Sciatic nerve (tissue), 2 donors: ENCODE measurements around the gene MFSD11. TPM values are rescaled to one million over a fixed set of nuclear protein-coding genes. Genes with fewer than 3 reads are reported as not detected.
"Not testable (repeated sequence)": the region's sequence is repeated elsewhere in the genome, so short reads cannot be mapped to it uniquely, and the experiment has no call there.

ENCODE experiments used
- ATAC-seq: fragments of 200-7000 bp; cut with Tn5 transposase; one replicate; pipeline ENCODE4 v1.9.1; 2020; ENCODE audit warnings: mild to moderate bottlenecking, moderate library complexity
- DNase-seq: peaks from one replicate; pipeline ENCODE4 v3.0.0-alpha.2; 2020; ENCODE audit warnings: low spot score
- intact Hi-C: fragments of 100-400 bp; cut with DNase I; formaldehyde crosslinking; loops from one replicate; pipeline ENCODE4 v1.14.2; 2022
- total RNA-seq: library from RNA; stranded (reverse); fragmentation: NEBNext Ultra II Directional; extraction: Animal tissue kit (Norgen Biotek cat#: 25700); gene quantifications from one replicate; pipeline ENCODE4 v1.2.1, GENCODE V29; 2021
- donor health status: DM: no; HTN: no; CAD: no.
- donor health status: DM: no; HTN: no; CAD: no.

MFSD11 gene
- total RNA-seq, 1 donor from 2014 or later = 30.3 TPM

DNA sequence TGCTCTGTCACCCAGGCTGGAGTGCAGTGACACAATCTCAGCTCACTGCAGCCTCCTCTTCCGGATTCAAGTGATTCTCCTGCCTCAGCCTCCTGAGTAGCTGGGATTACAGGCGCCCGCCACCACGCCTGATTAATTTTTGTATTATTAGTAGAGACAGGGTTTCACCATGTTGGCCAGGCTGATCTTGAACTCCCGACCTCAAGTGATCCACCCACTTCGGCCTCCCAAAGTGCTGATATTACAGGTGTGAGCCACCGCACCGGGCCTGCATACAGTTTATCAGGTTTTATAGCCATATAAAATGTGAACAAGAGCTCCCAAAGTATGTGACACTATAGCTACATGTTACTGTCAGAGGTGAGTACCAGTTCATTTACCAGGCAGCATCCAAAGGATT, 14.9 kb upstream of the MFSD11 start:
- intact Hi-C loops, ATAC-seq, DNase-seq: not testable (repeated sequence)

DNA sequence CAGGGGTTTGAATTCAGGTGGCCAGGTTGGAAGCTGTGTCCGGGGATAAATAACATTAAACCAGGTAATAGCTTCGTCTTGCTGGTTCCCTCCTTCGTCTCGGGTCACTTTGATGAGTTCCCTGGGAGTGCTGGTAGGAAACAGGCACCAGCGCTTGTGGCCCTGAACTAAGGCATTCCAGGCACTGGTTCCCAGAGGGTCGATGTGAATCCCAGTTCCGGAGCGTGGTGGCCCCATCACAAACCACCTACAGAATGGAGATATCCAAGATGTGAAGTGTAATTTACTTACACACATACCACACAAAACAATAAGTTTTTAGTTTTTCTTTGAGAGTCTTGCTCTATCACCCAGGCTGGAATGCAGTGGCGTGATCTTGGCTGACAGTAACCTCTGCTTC, 14.1 kb upstream of the MFSD11 start:
- intact Hi-C loops = no loop called here
- ATAC-seq (no peak), DNase-seq (no peak)

DNA sequence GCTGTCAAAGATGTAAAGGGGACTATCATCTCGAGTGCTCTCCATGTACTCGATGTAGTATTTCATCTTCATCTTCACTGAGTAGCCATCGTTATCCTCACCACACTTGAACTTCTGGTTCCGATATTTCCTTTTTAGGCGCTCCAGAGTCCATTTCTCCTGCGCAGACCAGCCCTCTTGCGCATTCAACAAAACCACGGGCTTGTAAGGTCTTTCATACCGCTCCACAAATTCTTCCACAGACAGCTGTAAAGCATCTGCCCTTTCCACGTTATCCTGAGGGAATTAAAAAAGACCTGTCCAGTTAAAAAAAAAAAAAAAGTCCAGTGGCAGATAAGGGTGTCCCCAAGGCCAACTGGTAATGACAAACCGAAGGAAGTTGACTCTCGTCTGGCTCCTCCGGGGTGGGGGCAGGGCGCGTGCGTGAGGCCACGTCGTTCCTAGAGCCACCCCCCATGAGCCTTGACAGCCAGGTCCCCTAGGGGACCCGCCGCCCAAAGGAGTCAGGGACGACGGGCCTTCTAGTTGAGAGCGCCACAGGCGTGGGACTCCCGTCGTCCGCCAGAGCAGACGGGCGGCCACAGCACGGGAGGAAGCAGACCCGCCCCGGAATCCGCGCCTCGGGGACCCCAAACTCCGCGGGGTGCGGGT, 12.2 kb upstream of the MFSD11 start:
- peak; percentile 85 for DNase-seq
- intact Hi-C loops = no loop called here
- ATAC-seq = peak; percentile 32

DNA sequence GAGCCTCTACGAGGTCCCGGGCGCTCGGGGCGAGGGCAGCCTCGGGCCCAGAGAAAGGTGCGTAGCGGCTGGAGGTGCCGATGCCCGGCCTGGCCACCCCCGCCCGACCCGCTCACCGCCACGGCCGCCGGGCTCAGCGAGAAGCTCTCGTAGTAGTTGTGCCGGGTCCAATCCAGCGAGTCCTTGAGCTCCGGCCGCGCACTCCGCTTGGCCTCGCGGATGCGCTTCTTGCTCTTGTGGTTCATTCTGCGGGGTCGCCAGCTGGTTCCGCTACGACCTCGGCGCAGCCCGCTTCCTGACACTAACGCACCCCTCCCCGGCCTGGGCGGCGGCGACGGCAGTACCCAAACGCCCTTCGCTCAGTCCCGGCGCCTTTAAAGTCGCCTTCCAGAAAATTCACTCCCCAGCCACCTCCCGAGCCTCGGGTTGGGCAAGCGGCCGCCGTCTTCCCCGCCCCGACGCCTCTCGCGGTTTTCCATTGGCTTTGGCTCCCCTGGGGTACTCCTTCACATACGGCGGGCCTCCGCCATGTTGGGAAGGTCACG, 11.6 kb upstream of the MFSD11 start, which contains the start of gene JMJD6:
TSS of gene JMJD6 (minus strand) at position 376 of the 545 bp plus-strand sequence. CDS start at position 245, 131 bp downstream.
- DNase-seq = peak; percentile 97
- intact Hi-C loops = no loop called here
- ATAC-seq = peak; percentile 97

DNA sequence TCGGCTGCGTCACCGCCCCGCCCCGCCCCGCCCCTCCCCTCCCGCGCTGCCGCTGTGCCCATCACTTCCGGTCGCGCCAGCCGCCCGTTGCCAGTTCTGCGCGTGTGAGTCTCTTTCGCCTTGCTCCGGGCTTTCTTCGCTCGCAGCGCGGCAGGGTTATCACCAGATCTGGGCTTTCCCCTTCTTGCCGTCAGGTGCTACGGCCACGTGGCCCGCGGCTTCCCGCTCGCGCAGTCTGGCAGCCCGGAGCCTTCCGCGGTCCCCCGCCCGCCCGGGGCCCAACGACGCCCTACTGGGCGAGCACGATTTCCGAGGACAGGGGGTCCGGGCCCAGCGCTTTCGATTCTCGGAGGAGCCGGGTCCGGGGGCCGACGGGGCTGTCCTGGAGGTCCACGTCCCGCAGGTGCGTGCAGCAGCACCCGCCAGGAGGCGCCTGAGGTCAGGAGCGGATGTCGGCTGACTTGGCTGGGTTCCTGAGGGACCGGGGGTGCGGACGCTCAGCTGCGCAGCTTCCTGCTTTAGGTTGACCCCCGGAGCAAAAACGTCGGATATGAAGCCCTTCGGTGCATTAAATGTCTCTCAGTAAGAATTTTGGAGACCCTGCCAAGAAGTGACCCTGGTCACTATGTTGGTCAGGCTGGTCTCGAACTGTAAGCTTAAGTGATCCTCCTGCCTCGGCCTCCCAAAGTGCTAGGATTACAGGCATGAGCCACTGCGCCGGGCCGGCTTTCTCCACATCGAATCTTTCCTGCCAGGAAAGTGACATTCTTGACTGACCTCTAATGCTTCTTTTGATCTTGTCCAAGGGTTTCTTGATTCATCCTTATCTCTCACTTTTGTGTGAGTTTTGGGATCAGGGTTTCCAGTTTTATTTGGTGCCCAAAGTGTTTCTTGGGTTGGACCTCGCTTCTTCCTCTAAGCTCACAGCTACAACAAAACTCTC, 10.9 kb upstream of the MFSD11 start, which contains the start of gene METTL23:
TSS of gene METTL23 (plus strand) at position 64 of the 943 bp plus-strand sequence. CDS start 2,872 bp downstream, outside the sequence.
- ATAC-seq = peak; percentile 75

DNA sequence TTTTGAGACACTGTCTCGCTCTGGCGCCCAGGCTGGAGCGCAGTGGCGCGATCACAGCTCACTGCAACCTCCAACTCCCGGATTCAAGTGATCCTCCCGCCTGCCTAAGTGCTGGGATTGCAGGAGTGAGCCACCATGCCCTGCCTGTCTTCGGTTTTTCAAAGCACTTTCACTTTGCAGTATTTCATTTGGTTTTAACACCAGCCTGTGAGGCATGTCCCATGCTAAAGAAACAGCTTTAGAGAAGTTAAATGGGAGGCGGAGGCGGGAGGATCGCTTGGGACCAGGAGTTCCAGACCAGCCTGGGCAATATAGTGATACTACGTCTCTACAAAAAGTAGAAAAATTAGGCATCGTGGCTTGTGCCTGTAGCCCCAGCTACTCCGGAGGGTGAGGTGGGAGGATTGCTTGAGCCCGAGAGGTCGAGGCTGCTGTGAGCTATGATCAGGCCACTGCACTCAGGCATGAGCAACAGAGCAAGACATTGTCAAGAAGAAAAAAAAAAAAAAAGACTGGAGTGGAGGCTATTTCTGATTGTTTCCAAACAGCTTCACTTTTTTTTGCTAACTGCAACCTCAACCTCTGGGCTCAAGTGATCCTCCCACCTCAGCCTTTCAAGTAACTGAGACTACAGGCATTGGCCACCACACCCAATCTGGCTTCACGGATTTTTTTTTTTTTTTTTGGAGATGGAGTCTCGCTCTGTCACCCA, 10.0 kb upstream of the MFSD11 start:
- intact Hi-C loops = no loop called here
- ATAC-seq (no peak), DNase-seq (no peak)

More for the DNA sequence above, 10.9 kb upstream of the MFSD11 start, which contains the start of gene METTL23:
- DNase-seq = peak; percentile 93
- intact Hi-C loops = no loop called here

DNA sequence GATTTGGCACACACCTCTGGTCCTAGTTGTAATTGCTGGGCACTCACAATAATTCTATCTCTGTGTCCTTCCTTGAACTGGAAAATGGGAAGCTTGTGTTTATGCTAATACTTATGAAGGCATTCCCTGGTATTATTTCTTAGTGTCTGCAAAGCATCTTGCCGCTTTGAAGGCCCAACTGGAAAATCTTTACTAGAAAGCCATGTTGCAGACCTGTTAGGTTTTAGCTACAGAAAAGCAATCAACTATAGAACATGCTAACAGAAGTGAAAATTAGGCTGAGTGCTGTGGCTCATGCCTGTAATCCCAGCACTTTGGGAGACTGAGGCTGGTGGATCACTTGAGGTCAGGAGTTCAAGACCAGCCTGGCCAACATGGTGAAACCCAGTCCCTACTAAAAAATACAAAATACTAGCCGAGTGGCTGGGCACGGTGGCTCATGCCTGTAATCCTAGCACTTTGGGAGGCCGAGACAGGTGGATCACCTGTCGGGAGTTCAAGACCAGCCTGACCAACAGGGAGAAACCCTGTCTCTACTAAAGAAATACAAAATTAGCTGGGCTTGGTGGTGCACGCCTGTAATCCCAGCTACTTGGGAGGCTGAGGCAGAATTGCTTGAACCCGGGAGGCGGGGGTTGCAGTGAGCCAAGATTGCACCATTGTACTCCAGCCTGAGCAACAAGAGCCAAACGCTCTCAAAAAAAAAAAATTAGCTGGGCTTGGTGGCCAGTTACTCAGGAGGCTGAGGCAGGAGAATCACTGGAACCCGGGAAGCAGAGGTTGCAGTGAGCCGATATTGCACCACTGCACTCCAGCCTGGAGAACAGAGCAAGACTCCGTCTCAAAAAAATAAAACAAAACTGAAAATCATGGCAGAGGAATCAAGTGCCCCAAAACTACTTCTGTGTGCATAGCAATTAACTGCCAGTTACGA, 5.9 kb upstream of the MFSD11 start:
- intact Hi-C loops, DNase-seq, ATAC-seq: not testable (repeated sequence)

DNA sequence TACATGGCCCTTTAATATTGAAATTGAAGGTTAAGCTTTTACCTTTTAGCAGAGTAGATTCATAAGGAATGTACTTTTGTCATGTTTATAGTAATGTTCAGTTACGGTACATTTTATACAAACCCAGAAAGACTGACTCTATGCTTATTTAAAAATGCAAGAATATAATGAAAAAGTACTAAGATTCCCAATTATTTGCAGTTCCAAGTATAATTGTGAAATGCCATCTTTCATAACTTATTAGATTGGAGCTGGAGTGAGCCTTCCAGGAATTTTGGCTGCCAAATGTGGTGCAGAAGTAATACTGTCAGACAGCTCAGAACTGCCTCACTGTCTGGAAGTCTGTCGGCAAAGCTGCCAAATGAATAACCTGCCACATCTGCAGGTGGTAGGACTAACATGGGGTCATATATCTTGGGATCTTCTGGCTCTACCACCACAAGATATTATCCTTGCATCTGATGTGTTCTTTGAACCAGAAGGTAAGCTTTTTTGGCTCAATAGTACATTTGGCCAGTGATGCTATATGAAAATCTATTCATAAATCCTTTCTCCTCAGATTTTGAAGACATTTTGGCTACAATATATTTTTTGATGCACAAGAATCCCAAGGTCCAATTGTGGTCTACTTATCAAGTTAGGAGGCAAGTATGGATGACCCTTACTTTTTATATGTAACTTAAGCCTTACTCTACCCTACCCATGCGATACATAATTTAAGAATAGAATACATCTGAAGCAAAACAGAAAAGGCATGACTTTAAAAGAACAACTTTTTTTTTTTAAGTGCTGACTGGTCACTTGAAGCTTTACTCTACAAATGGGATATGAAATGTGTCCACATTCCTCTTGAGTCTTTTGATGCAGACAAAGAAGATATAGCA, 4.9 kb upstream of the MFSD11 start:
- ATAC-seq (no peak), DNase-seq (no peak)
- intact Hi-C loops = no loop called here

DNA sequence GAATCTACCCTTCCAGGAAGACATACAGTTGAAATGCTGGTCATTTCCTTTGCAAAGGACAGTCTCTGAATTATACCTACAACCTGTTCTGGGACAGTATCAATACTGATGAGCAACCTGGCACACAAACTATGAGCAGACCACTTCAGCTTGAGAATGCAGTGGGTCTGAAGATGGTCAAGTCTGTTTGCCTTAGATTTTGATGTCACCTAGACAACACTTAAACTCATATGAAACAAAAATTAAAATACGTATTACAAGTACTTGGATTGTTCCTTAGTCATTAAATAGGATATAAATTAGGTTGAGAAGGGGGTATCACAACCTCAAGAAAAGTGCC, 4.3 kb upstream of the MFSD11 start:
- ATAC-seq (no peak), DNase-seq (no peak)
- intact Hi-C loops = no loop called here

DNA sequence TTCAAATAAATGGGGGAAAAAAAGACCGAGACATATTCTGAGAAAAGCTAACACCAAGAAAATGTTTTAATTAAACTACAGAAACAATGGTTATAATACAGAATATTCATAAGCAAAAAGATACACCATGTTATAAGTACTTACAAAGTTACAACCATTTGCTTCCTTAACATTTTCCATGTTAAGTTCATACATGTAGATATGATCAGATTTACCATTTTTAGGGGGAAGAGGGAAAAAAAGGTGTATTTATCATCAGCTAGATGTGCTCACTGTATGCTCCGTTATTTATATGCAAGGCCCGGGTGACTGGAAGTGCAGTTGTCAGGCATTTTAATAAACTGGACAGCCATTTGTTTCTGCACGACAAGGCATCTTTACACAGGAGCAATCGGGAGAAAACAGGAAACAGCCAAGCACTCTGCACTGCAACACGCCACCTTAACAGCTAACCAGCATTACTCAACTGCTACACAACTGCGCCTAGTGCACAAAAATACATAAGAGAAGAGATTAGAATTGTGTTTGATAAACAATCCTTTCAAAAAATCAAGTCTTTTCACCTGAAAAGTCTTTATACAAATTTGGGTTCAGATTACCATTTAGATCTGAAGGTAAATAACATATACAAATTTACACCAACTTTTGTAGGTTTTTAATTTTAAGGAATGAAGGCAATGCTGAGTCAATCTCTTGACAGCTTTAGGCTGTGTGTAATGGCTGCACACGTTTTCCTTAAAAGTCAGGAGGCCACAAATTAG, 3.7 kb upstream of the MFSD11 start:
- ATAC-seq (no peak), DNase-seq (no peak)
- intact Hi-C loops = no loop called here

DNA sequence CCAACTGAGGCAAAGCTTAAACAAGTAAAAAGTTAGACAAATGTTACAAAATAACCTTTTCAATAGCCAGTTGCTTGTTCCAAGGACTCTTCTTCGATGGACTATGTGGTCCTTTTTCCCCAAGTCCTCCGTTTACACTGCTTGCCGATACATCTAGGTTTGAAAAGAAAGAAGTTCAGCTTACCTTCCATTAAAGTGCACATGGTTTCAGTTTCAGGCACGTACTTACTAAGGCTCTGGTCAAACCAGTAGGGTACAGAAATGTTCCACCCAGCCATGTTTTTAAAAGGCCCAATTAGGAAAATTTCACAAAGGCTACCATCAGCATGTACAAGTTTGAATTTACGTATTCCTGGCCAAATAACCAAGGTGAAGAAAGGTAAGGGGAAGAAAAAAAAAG, 2.9 kb upstream of the MFSD11 start:
- no peak for DNase-seq
- ATAC-seq = no peak
- intact Hi-C loops = no loop called here

DNA sequence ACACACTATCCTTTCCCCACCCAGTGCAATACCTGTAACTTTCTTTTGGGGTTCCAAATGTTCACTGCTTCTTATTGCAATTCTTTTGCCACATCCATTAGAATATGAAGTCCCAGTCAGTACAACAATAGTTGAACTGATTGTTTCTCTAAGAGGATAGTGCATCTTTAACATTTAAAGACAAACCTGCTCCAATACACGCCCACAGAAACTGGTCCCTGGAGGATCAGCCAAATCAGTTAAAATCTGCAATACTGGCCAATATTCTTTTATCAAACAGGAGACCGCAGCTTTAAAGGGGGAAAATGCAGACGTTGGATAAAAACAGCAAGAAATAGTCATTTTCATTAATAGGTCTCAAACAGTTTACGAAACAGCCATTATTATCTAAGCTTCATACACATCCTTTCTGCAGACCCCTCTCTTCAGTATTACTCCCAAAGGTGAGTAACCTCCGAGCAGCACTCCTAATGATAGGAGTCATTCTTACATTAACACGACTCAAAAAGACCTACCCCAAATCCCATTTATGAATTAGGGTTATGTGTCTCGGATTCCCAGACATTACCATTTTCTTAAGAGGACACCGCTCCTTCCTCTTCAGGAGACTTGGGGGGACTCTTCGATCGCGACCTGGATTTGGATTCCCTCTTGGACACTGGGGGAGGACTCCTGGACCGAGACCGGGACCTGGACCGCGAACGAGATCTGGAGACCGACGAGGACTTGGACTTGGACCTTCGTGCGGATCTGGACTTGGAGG, 2.2 kb upstream of the MFSD11 start:
- no peak for ATAC-seq
- intact Hi-C loops = no loop called here
- no peak for DNase-seq

DNA sequence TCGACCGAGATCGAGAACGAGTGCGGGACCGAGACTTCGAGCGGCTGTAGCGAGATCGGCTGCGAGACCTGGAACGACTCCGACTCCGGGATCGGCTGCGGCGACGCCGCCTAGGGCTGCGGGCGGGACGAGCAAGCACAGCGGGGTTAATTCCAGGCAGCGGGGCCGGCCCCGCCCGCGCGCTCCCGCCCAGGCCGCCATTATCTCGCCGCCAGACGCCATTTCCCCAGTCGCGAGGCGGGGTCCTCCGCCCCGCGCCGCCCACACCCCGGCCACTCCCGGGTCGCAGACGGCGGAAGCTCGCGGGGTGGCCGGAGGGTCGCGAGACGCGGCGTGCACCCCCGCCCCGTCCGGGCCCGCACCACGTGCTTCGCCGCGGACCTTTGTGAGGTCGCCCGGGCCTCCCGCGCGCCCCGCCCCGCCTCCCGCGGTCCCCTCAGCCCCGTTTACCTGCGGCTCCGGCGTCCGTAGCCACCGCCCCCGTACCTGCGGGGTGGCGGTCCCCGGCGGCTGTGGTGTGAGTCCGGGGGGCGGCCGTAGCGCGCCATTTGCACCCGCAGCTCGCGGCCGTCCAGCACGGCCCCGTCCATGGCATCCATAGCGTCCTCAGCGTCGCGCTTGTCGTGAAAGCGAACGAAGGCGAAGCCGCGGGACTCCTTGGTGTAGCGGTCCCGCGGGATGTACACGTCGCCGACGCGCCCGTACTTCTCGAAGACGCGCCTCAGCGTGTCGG, 1.4 kb upstream of the MFSD11 start:
- DNase-seq (peak; percentile 85), ATAC-seq (peak; percentile 21)
- intact Hi-C loops = no loop called here

DNA sequence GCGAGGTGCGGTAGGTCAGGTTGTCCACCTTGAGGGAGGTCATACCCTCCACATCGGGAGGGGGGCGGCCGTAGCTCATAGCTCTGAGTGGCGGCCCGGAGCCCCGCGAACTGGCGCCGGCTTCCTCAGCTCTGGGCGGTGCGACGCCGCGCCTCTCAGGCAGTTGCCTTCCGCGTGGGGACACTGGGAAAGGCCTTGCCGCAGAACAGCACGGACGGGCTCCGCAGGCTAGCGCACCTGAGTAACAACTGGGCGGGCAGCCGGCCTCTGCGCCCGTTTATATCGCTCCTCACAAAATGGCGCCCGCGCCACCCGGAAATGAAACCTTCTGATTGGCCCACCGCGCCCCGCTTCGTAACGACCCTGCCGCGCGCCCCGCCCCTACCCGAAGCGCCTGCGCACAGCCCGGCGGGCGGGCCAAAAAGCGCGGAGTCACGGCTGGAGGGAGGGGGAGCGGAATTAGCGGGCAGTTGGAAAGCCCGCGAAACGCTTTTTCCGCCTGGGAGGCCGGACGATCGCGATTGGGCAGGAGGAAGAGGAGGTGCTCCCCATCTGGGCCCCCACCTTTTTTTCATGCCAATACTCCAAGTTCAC, 740 bp upstream of the MFSD11 start, which contains the start of gene SRSF2:
TSS of gene SRSF2 (minus strand) at position 250 of the 594 bp plus-strand sequence. CDS start at position 79, 171 bp downstream.
- intact Hi-C loops = no loop called here
- ATAC-seq (peak; percentile 97), DNase-seq (peak; percentile 99)

DNA sequence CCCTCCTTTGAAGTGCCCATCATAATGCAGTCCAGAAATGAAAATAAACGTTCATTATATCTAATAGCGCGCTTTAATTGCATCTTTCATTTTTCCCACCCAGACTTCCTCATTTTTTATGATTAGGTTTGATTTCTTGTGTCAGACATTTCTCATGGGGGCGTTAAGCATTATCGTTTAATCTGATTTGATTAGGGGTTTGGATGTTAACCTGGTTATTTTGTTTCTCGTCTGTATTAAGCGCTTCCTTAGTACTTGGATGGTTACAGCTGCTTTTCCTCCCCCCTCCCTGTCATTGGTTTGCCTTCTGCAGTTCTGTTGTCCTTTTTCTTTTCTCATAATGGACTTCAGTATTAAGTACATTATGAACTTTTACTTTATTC, 540 bp downstream of the MFSD11 start:
- DNase-seq (no peak), ATAC-seq (no peak)
- intact Hi-C loops = no loop called here
